Kidney capillary endothelial cell (primary cell): Measurements from ENCODE around the gene PIK3CG.
"Not testable (repeated sequence)": the region's sequence is repeated elsewhere in the genome, so short reads cannot be mapped to it uniquely, and the experiment has no call there.

ENCODE experiments used
- DNase-seq: peaks from one replicate; pipeline ENCODE4 v3.0.0-alpha.2; 2018; ENCODE audit warnings: low spot score

Gene PIK3CG

DNA sequence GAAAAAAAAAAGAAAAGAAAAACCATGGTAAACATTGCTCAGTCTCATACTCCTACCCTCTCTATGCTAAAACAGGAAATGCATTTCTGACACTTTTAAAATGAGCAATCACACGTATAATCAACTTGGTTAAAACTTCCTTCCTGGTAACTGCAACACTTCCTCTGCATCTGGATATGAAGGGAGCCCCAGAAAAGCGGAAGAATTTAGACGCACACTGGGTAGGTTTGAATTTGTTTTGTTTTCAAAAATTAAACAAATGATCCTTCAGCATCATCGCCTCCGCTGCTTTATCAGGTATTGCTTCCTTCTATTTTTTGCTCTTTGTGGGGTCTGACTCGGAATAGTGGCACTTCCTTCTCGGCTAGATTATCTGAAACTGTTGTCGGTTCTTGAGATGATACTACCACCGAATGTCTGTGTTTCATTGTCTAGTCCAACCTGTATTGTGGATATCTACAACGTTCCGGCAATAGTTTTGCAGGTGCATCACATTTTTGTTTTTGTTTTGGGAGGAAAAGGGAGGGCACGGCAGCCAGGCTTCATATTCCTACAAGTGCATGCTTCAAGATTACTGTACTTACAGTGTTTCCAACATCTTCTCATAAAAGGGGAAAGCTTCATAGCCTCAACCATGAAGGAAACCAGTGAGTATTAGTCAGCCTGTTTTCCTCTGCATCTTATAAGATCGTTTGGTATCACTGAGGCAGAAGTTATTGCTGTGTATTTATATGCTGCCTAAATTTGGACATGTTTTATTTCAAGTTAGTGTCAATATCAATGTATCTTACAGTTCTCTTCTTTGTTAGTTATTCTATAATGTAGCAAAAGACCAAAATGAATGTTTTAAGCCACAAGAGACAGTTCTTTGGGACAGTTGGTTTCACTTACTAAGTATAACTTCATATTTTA is at the start of gene PIK3CG:
Gene PIK3CG, plus strand, starts transcription at position 153 of the 912 bp plus-strand sequence. CDS start 2,280 bp downstream, outside the sequence.
- peak; percentile 79 for DNase-seq

DNA sequence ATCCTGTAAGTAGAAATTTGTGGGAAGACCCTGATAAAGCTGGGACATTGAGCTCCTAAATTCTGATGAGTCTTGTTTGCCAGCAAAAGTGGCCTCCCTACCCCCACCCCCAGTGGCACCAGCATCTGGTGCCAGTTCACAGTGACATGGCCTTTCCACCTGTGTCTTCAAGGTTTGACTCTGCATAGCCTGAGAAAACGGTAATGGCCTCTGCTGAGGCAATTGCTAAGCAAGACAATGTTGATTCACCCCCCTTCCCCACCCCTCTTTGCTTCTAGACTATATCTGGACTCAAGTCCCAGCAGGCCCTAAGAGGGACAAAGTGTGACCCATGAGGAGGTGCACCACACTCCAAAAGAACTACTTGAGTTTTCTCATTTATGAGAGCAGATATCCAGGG is 48.0 kb upstream of the PIK3CG start:
- no peak for DNase-seq

DNA sequence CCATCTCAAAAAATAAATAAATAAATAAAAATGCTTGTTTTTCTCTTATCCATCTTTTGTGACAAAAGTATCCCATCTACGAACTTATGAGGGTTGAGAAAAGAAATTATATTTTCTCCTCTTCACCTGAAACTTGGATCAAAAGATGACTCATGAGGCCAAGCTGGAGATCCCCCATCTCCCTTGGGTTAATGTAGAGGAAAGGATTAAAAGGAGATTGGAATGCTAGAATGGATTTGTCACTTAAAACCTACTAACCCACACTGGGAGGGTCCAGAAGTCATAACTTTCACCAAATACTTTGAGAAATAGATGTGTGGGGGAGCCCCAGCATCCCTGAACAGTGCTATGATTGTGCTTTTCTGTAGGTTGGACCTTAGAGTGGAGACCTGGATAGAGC is 46.3 kb upstream of the PIK3CG start:
- no peak for DNase-seq

DNA sequence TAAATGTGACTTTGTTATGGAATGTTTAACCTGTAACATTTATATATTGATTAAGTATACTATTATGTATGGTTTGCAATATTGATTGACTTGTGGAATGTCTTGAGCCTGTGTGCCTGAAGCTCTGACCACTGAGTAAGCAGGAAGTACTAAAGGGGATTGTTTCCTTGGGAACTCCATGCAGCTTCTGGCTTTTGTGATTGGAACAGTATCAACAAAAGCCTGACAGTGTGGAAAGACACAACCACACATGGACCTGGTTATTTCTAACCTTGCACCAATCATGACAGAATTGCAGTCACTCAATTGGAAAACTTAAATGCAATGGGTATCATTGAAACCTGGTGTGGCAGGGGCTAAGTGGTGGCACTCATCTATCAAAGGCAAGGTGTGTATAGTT is 45.5 kb upstream of the PIK3CG start:
- DNase-seq, result peak; percentile 45

- no peak for DNase-seq
These were observed 44.5 kb upstream of the PIK3CG start for GRCh38 chr7:106820321-106821217.

DNA sequence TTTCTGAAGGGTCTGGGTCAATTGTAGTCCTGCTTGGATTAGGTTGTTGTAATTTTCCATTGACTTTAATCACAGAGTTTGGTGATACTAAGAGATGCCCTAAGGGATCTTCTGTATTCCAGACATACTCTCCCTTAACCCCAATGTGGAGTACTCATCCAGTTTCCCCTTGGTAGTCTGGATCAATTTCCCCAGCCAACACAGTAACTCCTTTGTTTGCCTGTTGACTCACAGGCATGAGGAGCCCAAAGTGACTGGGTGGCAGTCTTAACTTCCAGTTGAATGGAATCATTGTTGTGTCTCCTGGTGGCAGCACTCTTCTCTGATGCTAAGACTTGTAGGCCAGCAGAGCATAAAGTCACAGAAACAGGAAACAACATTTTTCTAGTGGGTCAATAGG is 41.5 kb upstream of the PIK3CG start:
- no peak for DNase-seq

GRCh38 chr7:106824458-106824857 is 40.6 kb upstream of the PIK3CG start:
- DNase-seq, result no peak

DNA sequence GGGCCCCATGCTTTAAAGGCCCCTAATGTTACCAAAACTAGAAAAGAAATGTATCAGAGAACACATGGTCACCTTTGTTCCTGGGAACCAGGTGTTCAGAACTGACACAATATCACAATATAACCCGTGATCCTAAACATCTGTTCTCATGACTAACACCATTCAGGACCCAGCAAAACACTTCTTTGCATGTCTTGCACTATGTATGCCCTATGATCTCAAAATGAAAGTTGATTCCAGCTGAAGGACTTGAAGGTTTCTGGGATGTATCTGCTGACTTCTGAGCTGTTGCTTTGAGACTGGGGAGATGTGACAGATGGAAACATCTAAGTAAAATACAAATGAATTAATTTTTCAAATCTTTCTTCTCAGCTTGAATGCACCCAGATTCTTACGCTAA is 37.5 kb upstream of the PIK3CG start:
- DNase-seq, result no peak

GRCh38 chr7:106829496-106829895 is 35.6 kb upstream of the PIK3CG start:
- DNase-seq, result no peak

GRCh38 chr7:106830896-106831295 is 34.2 kb upstream of the PIK3CG start:
- DNase-seq, result not testable (repeated sequence)

DNA sequence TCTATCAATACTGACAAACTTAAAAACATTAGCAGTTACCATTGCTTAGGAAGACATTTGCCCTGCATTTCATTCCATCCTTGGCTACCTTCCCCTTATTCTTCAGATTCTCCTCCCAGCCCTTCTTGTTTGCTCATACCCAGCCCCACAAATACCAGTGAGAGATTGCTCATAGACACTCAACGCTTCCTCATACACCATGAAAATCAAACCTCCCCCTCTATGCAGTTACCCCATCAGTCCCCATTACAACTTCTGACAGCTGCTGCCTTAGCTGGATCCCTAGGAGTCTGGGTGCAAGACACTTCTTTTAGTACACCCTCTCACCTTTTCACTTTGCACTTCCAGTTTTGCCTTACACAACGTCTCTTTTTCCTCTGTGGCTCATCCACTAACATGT is 28.3 kb upstream of the PIK3CG start:
- no peak for DNase-seq

DNA sequence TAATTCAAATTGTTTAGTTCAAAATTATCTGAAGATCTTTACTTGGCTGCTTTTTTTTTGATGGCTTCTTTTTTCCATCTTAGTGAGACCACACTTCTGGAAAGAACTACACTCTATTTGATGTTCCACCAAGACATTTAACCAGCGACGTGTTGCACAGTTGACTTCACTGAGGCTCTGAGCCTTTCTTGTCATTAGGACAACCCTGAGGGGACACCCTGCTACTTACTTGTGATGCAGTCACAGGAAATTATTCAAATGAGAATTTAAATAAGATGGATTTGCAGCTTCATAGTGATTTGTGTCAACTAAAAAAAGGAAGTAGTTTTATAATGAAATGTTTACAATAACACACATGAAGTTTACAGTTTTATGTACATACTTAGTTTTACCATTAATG is 25.6 kb upstream of the PIK3CG start:
- DNase-seq, result no peak

GRCh38 chr7:106840342-106840741 is 24.7 kb upstream of the PIK3CG start:
- peak; percentile 37 for DNase-seq

GRCh38 chr7:106841896-106842390 is 23.1 kb upstream of the PIK3CG start:
- DNase-seq, result no peak

DNA sequence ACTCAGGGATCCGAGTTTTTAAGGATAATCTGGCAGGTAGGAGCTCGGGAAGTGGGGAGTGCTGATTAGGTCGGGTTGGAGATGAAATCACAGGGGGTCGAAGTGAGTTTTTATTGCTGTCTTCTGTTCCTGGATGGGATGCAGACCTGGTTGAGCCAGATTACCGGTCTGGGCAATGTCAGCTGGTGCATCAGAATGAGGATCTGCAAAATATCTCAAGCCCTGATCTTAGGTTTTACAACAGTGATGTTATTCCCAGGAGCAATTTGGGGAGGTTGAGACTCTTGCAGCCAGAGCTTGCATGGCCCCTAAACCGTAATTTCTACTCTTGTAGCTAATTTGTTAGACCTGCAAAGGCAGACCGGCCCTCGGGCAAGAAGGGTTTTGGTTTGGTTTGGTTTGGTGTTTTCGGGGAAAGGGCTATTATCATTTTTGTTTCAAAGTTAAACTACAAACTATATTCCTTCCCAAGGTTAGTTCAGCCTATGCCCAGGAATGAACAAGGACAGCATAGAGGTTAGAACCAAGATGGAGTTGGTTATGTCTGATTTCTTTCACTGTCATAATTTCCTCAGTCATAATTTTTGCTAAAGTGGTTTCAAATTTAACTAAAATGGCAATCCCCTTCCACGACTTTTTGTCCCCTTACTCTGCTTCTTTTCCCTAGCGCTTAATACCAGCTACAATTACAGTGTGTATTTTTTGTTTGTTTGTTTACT is 20.6 kb upstream of the PIK3CG start:
- DNase-seq, result no peak

DNA sequence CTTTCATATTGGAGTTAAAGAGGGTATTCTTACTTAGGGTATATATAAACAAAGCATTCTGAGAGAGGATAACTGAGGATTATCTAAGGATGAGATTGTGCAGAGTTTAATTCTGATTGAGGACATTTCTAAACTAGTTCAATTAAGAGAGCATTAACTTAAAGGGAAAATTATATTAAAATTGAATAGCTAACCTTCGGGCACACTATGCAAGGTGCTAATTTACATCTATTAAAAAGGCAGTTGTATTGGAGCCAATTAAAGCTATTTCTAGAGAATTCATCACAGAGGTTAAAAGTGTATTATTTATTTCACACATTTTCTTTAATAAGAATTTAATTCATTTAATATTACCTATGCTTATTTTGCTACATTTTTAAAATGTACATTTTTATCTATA is 17.0 kb upstream of the PIK3CG start:
- no peak for DNase-seq

- no peak for DNase-seq
These were observed 16.1 kb upstream of the PIK3CG start for GRCh38 chr7:106848851-106849442.

- DNase-seq, result not testable (repeated sequence)
These were observed 13.4 kb upstream of the PIK3CG start for GRCh38 chr7:106851632-106852031.

GRCh38 chr7:106853250-106853908 is 11.7 kb upstream of the PIK3CG start:
- no peak for DNase-seq

GRCh38 chr7:106855540-106856132 is 9.4 kb upstream of the PIK3CG start:
- DNase-seq, result no peak
